Stomach (tissue), 4 donors: ENCODE data around the gene ARHGAP4.

ENCODE experiments used
- POLR2A ChIP-seq, 4 donors: fragments of 450-650 bp; IDR thresholded peaks; one replicate each; pipeline ENCODE4 v1.6.1; 2016; ENCODE audit warnings: antibody characterized with exemption in 4 of 4, control low read depth in 2 of 4, mild to moderate bottlenecking in 1 of 4, moderate library complexity in 1 of 4
- POLR2AphosphoS5 ChIP-seq, 3 donors: sonication (generic); formaldehyde crosslinking; IDR thresholded peaks; one replicate each; pipeline ENCODE4 v1.6.1; 2016; ENCODE audit warnings: antibody characterized with exemption in 3 of 3
- TF ChIP-seq, protein P1 (sequence below), 7 experiments: fragments of 450-650 bp in 4 of 7; fragments of 200-600 bp in 3 of 7; sonication (generic) in 3 of 7; IDR thresholded peaks; one replicate each; pipeline ENCODE4 v1.5.1; 2016 to 2019; ENCODE audit warnings: antibody characterized with exemption in 7 of 7, control low read depth in 2 of 7, mild to moderate bottlenecking in 1 of 7

DNA sequence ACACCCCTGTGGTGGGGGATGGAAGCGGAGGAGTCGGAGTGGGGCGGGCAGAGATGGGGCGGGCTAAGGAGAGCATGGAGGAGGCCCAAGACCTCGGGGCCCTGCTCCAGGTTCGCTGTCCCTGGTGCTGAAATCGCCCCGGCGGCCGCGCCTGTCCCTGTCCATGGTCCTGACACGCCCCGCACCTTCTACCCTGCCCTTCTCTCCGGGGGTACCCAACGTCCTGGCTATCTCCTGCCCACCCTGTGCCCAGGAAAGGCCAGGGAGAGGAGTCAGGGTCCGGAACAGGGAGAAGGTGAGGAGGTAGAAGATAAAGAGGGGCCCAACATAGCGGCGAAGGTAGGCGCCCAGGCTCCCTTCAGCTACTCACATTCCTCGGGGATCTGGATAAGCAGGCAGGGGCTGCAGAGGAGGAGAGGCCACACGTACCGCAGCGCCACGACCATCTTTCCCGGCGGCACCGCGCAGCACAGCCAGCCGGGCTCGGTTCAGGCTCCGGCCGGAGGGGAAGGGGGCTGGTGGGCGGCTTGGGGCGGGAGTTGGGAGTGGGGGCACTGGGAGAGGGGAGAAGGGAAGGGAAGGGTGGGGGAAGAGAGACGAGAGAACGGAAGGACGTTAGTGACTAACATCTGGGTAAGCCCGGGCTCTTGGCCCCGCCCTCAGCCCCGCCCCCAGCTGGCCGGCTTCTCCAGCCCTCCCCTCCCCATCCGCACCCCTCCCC lies 50.5 kb downstream of the ARHGAP4 start:
- TF ChIP-seq POLR2A (IDR thresholded peaks at IDR 0.05) = no peak
- TF ChIP-seq, protein P1, sequence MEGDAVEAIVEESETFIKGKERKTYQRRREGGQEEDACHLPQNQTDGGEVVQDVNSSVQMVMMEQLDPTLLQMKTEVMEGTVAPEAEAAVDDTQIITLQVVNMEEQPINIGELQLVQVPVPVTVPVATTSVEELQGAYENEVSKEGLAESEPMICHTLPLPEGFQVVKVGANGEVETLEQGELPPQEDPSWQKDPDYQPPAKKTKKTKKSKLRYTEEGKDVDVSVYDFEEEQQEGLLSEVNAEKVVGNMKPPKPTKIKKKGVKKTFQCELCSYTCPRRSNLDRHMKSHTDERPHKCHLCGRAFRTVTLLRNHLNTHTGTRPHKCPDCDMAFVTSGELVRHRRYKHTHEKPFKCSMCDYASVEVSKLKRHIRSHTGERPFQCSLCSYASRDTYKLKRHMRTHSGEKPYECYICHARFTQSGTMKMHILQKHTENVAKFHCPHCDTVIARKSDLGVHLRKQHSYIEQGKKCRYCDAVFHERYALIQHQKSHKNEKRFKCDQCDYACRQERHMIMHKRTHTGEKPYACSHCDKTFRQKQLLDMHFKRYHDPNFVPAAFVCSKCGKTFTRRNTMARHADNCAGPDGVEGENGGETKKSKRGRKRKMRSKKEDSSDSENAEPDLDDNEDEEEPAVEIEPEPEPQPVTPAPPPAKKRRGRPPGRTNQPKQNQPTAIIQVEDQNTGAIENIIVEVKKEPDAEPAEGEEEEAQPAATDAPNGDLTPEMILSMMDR (IDR thresholded peaks at IDR 0.05) = no peak
- peak in 1 of 3 donors; percentile 34 for TF ChIP-seq POLR2AphosphoS5 (IDR thresholded peaks at IDR 0.05)
